ENCODE measurements around the gene KRTAP24-1.

Gene KRTAP24-1

DNA sequence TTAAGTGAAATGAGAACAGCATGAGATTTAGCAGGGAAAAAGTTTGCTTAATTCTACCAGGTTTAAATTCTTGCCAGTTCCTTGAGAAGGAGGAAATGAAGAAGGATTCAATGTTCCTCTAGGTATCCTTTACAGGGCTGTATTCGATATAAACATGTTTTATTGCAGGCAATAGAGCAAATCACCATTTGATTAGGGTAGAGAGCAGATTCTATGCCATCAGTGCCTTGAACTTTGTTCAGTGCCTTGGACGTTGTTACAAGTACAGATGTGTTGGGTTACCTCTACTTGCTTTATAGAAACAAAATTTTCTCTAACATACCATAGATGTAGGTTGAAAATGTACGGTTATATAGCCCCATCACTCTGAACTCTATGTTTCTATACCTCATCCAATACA, 48.7 kb downstream of the KRTAP24-1 start:
- DNase-seq = no peak

DNA sequence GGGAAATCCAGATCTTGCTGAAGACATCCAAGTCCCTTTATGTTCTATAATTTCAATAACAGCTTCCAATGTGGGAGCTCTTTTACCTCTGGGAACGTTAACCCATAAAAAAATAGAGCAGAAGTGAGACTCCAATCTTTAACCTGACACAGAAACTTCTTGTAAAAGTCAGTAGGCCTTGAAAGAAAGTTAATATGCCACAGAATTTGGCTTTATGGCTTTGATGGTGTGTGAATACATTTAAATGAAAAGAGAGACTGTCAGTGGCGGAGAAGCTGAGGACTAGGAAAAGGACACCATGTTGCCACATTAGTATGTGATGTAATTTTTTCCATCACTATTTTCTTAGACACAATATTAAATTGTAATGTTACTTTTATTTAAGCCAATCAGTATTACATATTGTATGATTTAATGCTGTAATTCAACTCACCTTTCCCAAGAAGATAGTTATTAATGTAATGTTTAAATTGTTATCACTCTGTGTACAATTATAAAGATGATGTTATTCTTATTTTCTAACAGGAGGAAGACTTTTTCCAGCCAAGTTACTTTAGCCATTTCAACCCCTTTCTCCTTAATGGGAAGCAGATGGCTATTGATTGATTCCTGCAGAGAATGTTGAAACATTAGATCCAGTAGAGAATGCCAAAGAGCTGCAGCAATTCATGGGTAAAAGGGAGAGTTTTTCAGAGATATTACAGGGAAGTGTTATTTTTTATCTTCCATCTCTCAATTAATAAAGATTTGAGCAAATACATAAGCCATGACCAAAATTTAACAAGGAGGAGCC, 49.3 kb downstream of the KRTAP24-1 start:
- DNase-seq = no peak

DNA sequence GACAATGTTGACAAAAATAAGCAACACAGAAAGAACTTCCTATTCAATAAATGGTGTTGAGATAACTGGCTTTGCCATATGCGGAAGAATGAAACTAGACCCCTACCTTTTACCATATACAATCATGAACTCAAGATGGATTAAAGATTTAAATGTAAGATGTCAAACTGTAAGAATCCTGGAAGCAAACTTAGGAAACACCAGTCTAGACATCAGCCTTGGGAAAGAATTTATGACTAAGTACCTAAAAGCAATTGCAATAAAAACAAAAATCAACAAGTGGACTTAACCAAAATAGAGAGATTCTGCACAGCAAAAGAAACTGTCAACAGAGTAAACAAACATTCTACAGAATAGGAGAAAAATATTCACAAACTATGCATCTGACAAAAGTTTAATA, 50.7 kb downstream of the KRTAP24-1 start:
- DNase-seq = no peak
